Vagina (tissue), 2 donors: ENCODE results near the gene LIPG. TPM values are rescaled to one million over a fixed set of nuclear protein-coding genes. Genes with fewer than 3 reads are reported as not detected.

Source experiments
- DNase-seq, 2 donors: peaks; one replicate each; pipeline ENCODE4 v3.0.0-alpha.2; 2017; ENCODE audit errors: extremely low spot score in 2 of 2
- H3K27ac ChIP-seq: fragments of 200-600 bp; sonication (generic); one replicate; pipeline ENCODE4 v1.5.1; 2019
- H3K27me3 ChIP-seq: fragments of 200-600 bp; sonication (generic); one replicate; pipeline ENCODE4 v1.5.1; 2019
- H3K36me3 ChIP-seq, 2 donors: fragments of 200-600 bp; sonication (generic); one replicate each; pipeline ENCODE4 v1.5.1; 2017 to 2019
- H3K4me1 ChIP-seq: fragments of 200-600 bp; sonication (generic); one replicate; pipeline ENCODE4 v1.5.1; 2019
- H3K4me3 ChIP-seq, 2 donors: fragments of 200-600 bp; sonication (generic); 1 replicate in 1 of 2; 2 replicates in 1 of 2; pipeline ENCODE4 v1.5.1; 2016 to 2019
- H3K9me3 ChIP-seq: fragments of 200-600 bp; sonication (generic); one replicate; pipeline ENCODE4 v1.5.1; 2019
- CTCF ChIP-seq, 3 experiments: fragments of 450-650 bp in 2 of 3; fragments of 200-600 bp in 1 of 3; sonication (generic) in 1 of 3; IDR thresholded peaks; one replicate each; pipeline ENCODE4 v1.5.1; 2017 to 2019; ENCODE audit warnings: antibody characterized with exemption in 3 of 3, mild to moderate bottlenecking in 2 of 3, moderate library complexity in 2 of 3
- POLR2A ChIP-seq, 2 donors: fragments of 450-650 bp; IDR thresholded peaks; one replicate each; pipeline ENCODE4 v1.6.1; 2017; ENCODE audit warnings: antibody characterized with exemption in 2 of 2, mild to moderate bottlenecking in 2 of 2, moderate library complexity in 2 of 2
- POLR2AphosphoS5 ChIP-seq, 2 donors: sonication (generic); formaldehyde crosslinking; IDR thresholded peaks; one replicate each; pipeline ENCODE4 v1.9.0; 2017; ENCODE audit warnings: antibody characterized with exemption in 2 of 2, mild to moderate bottlenecking in 2 of 2, low read depth in 1 of 2; ENCODE audit not compliant: insufficient read depth in 1 of 2
- intact Hi-C: fragments of 100-400 bp; cut with DNase I; formaldehyde crosslinking; loops from one replicate; pipeline ENCODE4 v1.15.1; 2023
- total RNA-seq: library from RNA; depleted of rRNA; stranded (reverse); fragments of >200 nt; gene quantifications from one replicate; pipeline ENCODE4 v1.2.3, GENCODE V29; 2016

Gene LIPG
- total RNA-seq, 1 donor from 2014 or later = 1.7 TPM

GRCh38 chr18:49546719-49547273 lies 15.1 kb upstream of the LIPG start:
- DNase-seq = no peak
- Histone ChIP-seq H3K4me3 (no peak overlapping the region), H3K27ac (no peak overlapping the region), H3K36me3 (no peaks in the 10 kb centered on the region), H3K27me3 (no peaks in the 10 kb centered on the region), H3K4me1 (no peaks in the 10 kb centered on the region), H3K9me3 (no peaks in the 10 kb centered on the region)
- TF ChIP-seq CTCF (IDR thresholded peaks at IDR 0.05) (no peak), POLR2A (IDR thresholded peaks at IDR 0.05) (no peak), POLR2AphosphoS5 (IDR thresholded peaks at IDR 0.05; ENCODE audit: insufficient read depth in 1 of 2, low read depth in 1 of 2) (no peak)
- intact Hi-C loops = no loop called here

- Histone ChIP-seq H3K27ac (no peak overlapping the region), H3K4me3 (no peak overlapping the region), H3K27me3 (no peaks in the 10 kb centered on the region), H3K9me3 (no peaks in the 10 kb centered on the region), H3K36me3 (no peaks in the 10 kb centered on the region), H3K4me1 (no peaks in the 10 kb centered on the region)
- intact Hi-C loops = no loop called here
- DNase-seq = no peak
- TF ChIP-seq POLR2A (IDR thresholded peaks at IDR 0.05) (no peak), POLR2AphosphoS5 (IDR thresholded peaks at IDR 0.05; ENCODE audit: insufficient read depth in 1 of 2, low read depth in 1 of 2) (no peak), CTCF (IDR thresholded peaks at IDR 0.05) (no peak)
These were observed 14.2 kb upstream of the LIPG start for GRCh38 chr18:49547701-49548100.

- no peaks in the 10 kb centered on the region for H3K4me1 ChIP-seq
- no peaks in the 10 kb centered on the region for H3K9me3 ChIP-seq
- no peak overlapping the region for H3K4me3 ChIP-seq
- no peaks in the 10 kb centered on the region for H3K27me3 ChIP-seq
- no peak for DNase-seq
- intact Hi-C loops = no loop called here
- no peaks in the 10 kb centered on the region for H3K36me3 ChIP-seq
- no peak overlapping the region for H3K27ac ChIP-seq
- TF ChIP-seq POLR2A (IDR thresholded peaks at IDR 0.05) = no peak
- TF ChIP-seq CTCF (IDR thresholded peaks at IDR 0.05) = no peak
- TF ChIP-seq POLR2AphosphoS5 (IDR thresholded peaks at IDR 0.05; ENCODE audit: insufficient read depth in 1 of 2, low read depth in 1 of 2) = no peak
These were observed 13.6 kb upstream of the LIPG start for GRCh38 chr18:49548229-49548636.

GRCh38 chr18:49550621-49551339 lies 11.1 kb upstream of the LIPG start:
- TF ChIP-seq POLR2AphosphoS5 (IDR thresholded peaks at IDR 0.05; ENCODE audit: insufficient read depth in 1 of 2, low read depth in 1 of 2) (no peak), CTCF (IDR thresholded peaks at IDR 0.05) (no peak), POLR2A (IDR thresholded peaks at IDR 0.05) (no peak)
- no peak for DNase-seq
- Histone ChIP-seq H3K4me1 (no peaks in the 10 kb centered on the region), H3K9me3 (no peaks in the 10 kb centered on the region), H3K36me3 (no peaks in the 10 kb centered on the region), H3K4me3 (no peak overlapping the region), H3K27ac (no peak overlapping the region), H3K27me3 (no peaks in the 10 kb centered on the region)
- intact Hi-C loops = no loop called here

GRCh38 chr18:49553003-49553402 lies 8.9 kb upstream of the LIPG start:
- Histone ChIP-seq H3K4me1 (no peaks in the 10 kb centered on the region), H3K9me3 (no peaks in the 10 kb centered on the region), H3K4me3 (no peak overlapping the region), H3K27me3 (no peaks in the 10 kb centered on the region), H3K27ac (no peak overlapping the region), H3K36me3 (no peaks in the 10 kb centered on the region)
- intact Hi-C loops = no loop called here
- DNase-seq = no peak
- TF ChIP-seq POLR2A (IDR thresholded peaks at IDR 0.05) = no peak
- no peak for TF ChIP-seq CTCF (IDR thresholded peaks at IDR 0.05)
